Astrocyte (in vitro differentiated cells and primary cell): ENCODE measurements around the gene TROAP.

ENCODE experiments used
- EZH2 ChIP-seq: IDR thresholded peaks from 2 replicates; pipeline ENCODE4 v1.6.1; 2012; ENCODE audit warnings: mild to moderate bottlenecking, low read length, inconsistent platforms; ENCODE audit not compliant: insufficient read depth
- TF ChIP-seq, protein P1 (sequence below): IDR thresholded peaks from 2 replicates; pipeline ENCODE4 v1.5.1; 2011; ENCODE audit warnings: low read depth, mild to moderate bottlenecking, inconsistent platforms, low read length, moderate library complexity; ENCODE audit not compliant: insufficient read depth

- TF ChIP-seq, protein P1, sequence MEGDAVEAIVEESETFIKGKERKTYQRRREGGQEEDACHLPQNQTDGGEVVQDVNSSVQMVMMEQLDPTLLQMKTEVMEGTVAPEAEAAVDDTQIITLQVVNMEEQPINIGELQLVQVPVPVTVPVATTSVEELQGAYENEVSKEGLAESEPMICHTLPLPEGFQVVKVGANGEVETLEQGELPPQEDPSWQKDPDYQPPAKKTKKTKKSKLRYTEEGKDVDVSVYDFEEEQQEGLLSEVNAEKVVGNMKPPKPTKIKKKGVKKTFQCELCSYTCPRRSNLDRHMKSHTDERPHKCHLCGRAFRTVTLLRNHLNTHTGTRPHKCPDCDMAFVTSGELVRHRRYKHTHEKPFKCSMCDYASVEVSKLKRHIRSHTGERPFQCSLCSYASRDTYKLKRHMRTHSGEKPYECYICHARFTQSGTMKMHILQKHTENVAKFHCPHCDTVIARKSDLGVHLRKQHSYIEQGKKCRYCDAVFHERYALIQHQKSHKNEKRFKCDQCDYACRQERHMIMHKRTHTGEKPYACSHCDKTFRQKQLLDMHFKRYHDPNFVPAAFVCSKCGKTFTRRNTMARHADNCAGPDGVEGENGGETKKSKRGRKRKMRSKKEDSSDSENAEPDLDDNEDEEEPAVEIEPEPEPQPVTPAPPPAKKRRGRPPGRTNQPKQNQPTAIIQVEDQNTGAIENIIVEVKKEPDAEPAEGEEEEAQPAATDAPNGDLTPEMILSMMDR = no peak
- TF ChIP-seq EZH2 = no peak
These were observed 45.6 kb upstream of the TROAP start for GRCh38 chr12:49277466-49277865.
